ENCODE measurements around the gene SLC16A7.

DNA sequence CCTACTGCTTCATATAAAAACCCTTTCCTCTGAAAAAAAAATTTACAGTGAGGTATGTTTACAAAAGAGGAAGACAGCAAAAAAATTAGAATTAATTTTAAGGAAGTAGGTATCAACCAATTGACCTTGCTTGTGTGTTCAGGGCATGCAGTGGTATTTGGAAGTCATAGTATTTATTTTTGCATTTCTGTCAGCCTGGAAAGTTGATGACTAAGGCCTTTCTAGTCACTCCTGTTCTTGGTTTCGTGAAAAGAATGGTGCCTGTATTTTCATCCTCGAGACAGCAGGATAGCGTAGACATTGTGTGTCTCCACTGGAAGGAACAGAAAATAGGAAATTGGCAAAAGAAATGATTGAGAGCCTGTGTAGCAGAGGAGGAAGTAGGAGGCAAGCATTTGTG lies 24.5 kb downstream of the SLC16A7 start:
- TF ChIP-seq YY1 (IDR thresholded peaks at IDR 0.05; ENCODE audit: insufficient read depth, insufficient read length) (no peak), SUZ12 (IDR thresholded peaks at IDR 0.05; ENCODE audit: extremely low read depth, insufficient read depth, insufficient read length) (no peak), ZNF274 (IDR thresholded peaks at IDR 0.05; ENCODE audit: low read depth, low read length) (no peak)
